Activated T-cell treated with anti-CD3 and anti-CD28 coated beads for 1 hour (primary cell): ENCODE data around the gene CATSPER3.
"Not testable (repeated sequence)": the region's sequence is repeated elsewhere in the genome, so short reads cannot be mapped to it uniquely, and the experiment has no call there.

ENCODE experiments used
- DNase-seq: peaks from one replicate; pipeline ENCODE4 v3.0.0-alpha.2; 2020; ENCODE audit warnings: low read depth

Gene CATSPER3

GRCh38 chr5:134975078-134975715 lies 7.5 kb downstream of the CATSPER3 start:
- no peak for DNase-seq

GRCh38 chr5:134975843-134976242 lies 8.1 kb downstream of the CATSPER3 start:
- DNase-seq, result no peak

DNA sequence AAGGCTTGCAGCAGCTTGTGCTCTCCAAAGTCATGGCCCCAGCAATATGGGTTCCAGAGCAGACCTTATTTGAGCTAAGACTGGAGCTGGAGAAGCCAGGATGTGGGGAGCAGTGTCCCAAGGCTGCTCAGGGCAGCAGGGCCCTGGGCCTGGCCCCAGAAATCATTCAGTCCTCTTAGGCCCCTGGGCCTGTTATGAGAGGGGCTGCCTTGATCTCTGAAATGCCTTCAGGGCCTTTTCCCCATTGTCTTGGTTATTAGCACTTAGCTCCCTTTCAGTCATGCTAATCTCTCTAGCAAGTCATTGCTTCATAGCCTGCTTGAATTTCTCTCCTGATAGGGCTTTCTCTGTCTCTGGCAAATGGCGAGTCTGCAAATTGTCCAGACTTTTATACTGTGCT lies 9.1 kb downstream of the CATSPER3 start:
- no peak for DNase-seq

DNA sequence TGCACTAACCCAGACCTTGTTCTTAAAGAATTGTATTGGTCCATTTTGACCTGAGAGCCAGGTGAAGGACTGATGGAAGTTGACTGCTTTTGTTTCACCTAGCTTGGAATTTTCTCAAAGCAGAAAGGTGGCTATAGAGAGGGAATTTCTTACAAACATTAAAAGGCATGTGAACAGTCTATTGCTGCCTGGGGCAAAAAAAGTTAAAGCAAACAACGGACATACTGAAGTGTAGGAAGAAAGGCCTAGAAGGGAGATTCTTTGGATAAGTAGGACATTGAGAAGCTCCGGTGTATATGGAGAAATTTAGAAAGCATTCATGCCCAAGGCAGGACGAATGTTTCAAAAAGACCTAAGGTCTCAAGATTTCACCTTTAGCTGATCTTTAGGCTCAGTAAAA lies 11.7 kb downstream of the CATSPER3 start:
- DNase-seq, result no peak

GRCh38 chr5:134982230-134982629 lies 14.5 kb downstream of the CATSPER3 start:
- no peak for DNase-seq

DNA sequence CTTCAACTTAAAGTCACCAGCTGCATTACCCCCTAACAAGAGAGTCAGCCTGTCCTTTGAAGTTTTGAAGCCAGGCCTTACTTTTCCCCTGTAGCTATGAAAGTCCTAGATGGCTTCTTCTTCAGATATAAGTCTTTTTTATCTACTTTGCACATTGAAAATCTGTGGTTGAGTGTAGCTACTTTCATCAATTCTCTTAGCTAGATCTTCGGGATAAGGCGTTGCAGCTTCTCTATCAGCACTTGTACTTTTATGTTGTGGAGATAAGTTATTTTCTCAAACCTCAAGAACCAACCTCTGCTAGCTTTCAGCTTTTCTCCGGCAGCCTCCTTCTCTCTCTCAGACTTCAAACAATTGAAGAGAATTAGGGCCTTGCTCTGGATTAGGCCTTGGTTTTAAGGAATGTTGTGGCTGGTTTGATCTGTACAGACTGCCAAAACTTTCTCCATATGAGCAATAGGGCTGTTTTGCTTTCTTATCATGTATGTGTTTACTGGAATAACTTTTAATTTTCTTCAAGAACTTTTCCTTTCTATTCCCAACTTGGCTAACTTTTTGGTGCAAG lies 21.6 kb downstream of the CATSPER3 start:
- no peak for DNase-seq

DNA sequence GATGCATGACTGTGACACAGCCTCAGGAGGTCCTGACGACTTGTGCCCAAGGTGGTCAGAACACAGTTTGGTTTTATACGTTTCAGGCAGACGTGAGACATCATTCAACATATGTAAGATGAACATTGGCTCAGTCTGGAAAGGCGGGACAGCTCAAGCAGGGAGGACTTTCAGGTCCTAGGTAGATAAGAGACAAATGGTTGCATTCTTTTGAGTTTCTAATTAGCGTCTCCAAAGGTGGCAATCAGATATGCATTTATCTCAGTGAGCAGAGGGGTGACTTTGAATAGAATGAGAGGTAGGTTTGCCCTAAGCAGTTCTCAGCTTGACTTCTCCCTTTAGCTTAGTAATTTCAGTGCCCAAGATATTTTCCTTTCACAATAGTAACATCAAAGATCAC lies 22.5 kb downstream of the CATSPER3 start:
- DNase-seq, result not testable (repeated sequence)

DNA sequence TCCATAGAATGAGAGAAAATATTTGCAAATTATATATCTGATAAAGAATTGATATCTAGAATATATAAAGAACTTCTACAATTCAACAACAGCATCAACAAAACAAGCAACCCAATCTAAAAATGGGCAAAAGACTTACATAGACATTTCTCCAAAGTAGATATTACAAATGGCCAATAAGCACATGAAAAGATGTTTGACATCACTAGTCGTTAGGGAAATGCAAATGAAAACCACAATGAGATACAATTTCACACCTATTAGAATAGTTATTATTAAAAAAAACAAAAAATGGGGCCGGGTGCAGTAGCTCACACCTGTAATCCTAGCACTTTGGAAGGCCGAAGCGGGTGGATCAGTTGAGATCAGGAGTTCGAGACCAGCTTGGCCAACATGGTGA lies 24.4 kb downstream of the CATSPER3 start:
- no peak for DNase-seq

DNA sequence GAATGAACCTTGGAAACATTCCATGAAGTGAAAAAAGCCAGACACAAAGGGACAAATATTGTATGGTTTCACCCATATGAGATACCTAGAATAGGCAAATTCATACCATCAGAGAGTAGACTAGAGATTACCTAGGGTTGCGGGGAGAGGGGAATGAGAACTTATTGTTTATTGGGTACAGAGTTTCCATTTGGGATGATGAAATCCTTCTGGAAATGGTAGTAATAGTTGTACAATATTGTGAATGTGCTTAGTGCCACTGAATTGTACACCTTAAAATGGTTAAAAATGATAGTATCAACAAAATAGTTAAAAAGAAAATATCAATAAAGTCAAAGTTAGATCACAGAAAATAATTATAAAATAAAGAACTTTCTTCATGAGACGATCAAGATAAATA lies 25.5 kb downstream of the CATSPER3 start:
- DNase-seq, result no peak

GRCh38 chr5:134994560-134995156 lies 27.0 kb downstream of the CATSPER3 start:
- DNase-seq, result no peak

- no peak for DNase-seq
These were observed 28.2 kb downstream of the CATSPER3 start for GRCh38 chr5:134995850-134996402.

DNA sequence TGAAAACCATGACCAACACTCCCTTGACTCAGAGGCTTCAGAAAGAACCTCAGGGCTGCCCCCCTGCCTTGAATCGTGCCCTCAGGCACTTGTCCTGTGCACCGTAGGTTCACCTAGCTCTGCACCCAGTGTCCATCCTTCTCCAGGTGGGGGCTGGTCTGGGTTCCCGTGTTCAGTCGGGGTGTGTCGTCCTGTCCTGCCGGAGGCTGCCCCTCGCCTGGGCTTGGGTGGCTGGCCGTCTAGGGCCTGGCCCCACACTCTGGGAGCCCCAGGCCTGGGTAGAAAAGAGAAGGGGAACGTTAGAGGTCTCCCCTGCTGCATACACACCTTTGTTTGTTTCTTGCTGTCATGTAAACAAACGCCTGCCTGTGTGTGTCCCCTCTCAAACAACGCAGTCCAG lies 29.3 kb downstream of the CATSPER3 start:
- DNase-seq, result no peak

- DNase-seq, result not testable (repeated sequence)
These were observed 30.4 kb downstream of the CATSPER3 start for GRCh38 chr5:134998068-134998467.

- no peak for DNase-seq
These were observed 36.7 kb downstream of the CATSPER3 start for GRCh38 chr5:135004376-135004775.

- DNase-seq, result no peak
These were observed 37.4 kb downstream of the CATSPER3 start for GRCh38 chr5:135005076-135005475.

DNA sequence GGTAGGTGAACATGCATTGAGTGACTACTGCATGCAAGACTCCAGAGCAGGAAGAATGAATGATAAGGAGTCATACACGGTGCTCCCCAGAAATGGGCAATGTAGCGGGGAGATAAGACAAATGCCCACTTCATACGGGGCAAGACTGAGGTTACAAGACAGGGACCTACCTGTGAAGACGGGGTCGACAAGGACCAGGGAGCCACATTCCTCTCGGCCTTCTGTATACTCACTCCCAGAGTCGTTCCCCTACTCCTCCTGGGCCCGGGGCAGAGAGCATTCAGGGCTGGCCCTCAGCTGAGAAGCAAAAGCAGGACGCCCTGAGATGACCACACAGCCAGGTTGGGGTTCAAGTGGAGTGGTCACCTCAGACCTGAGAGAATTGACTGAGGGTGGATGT lies 39.6 kb downstream of the CATSPER3 start:
- DNase-seq, result no peak

DNA sequence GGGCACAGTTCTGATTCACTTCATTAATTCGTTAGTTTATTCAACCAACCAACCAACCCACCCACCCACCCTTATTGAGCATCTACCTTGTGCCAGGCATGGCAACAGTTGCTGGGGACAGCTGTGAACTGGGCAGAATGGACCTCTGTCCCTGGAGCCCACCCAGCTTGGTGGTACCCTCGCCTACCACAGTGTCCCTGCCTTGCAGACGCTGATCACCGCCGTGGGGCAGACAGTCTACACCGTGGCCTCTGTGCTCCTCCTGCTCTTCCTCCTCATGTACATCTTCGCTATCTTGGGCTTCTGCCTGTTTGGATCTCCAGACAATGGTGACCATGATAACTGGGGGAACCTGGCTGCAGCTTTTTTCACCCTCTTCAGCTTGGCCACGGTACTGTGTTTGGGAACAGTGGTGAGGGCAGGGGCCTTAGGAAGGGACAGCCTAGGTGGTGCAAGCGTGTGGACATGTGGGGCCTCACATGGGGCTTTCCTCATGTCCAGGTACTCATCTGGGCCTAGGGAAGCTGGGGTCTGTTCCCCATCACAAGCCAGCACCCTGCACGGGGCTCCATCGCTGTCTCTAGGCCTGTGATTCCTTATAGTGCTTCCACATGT lies 40.1 kb downstream of the CATSPER3 start:
- no peak for DNase-seq

- DNase-seq, result no peak
These were observed 40.8 kb downstream of the CATSPER3 start for GRCh38 chr5:135008556-135008955.

- no peak for DNase-seq
These were observed 41.5 kb downstream of the CATSPER3 start for GRCh38 chr5:135008981-135009735.

- no peak for DNase-seq
These were observed 42.2 kb downstream of the CATSPER3 start for GRCh38 chr5:135009736-135010501.
